A673 (cell line): ENCODE measurements around the gene TGFA.

Experiments
- EZH2 ChIP-seq: fragments of 200-600 bp; sonication (generic); IDR thresholded peaks from 2 replicates; pipeline ENCODE4 v1.6.1; 2017; ENCODE audit warnings: borderline replicate concordance, low read depth, mild to moderate bottlenecking, mixed read lengths, antibody characterized with exemption, low read length; ENCODE audit not compliant: poor library complexity, severe bottlenecking
- TF ChIP-seq, protein P1 (sequence below): fragments of 300-800, 200-600 bp; sonication (generic); conservative IDR thresholded peaks from 2 replicates; pipeline ENCODE4 v1.5.1; 2017; ENCODE audit warnings: low read depth, mild to moderate bottlenecking, antibody characterized with exemption, low read length, moderate library complexity, mixed read lengths

GRCh38 chr2:70570041-70570661 lies 16.5 kb upstream of the TGFA start:
- TF ChIP-seq, protein P1, sequence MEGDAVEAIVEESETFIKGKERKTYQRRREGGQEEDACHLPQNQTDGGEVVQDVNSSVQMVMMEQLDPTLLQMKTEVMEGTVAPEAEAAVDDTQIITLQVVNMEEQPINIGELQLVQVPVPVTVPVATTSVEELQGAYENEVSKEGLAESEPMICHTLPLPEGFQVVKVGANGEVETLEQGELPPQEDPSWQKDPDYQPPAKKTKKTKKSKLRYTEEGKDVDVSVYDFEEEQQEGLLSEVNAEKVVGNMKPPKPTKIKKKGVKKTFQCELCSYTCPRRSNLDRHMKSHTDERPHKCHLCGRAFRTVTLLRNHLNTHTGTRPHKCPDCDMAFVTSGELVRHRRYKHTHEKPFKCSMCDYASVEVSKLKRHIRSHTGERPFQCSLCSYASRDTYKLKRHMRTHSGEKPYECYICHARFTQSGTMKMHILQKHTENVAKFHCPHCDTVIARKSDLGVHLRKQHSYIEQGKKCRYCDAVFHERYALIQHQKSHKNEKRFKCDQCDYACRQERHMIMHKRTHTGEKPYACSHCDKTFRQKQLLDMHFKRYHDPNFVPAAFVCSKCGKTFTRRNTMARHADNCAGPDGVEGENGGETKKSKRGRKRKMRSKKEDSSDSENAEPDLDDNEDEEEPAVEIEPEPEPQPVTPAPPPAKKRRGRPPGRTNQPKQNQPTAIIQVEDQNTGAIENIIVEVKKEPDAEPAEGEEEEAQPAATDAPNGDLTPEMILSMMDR, result no peak
- TF ChIP-seq EZH2, result no peak
